Measurements from ENCODE around the gene AK3.
"Not testable (repeated sequence)": the region's sequence is repeated elsewhere in the genome, so short reads cannot be mapped to it uniquely, and the experiment has no call there.

AK3 gene

GRCh38 chr9:4740638-4741364, at the start of gene AK3:
TSS of gene AK3 (minus strand) at chr9:4741202. CDS start at chr9:4741087, 115 bp downstream.
- DNase-seq (ENCODE audit: low read depth in 1 of 2, low spot score in 1 of 2) = peak; percentile 55 to 76

- no peak for DNase-seq (ENCODE audit: low read depth in 1 of 2, low spot score in 1 of 2)
Observed at GRCh38 chr9:4788703-4789102, 47.7 kb upstream of the AK3 start.

GRCh38 chr9:4787876-4788275, 46.9 kb upstream of the AK3 start:
- DNase-seq (ENCODE audit: low read depth in 1 of 2, low spot score in 1 of 2) = no peak

- no peak for DNase-seq (ENCODE audit: low read depth in 1 of 2, low spot score in 1 of 2)
Observed at GRCh38 chr9:4786599-4786998, 45.6 kb upstream of the AK3 start.

- no peak for DNase-seq (ENCODE audit: low read depth in 1 of 2, low spot score in 1 of 2)
Observed at GRCh38 chr9:4784403-4784802, 43.4 kb upstream of the AK3 start.

GRCh38 chr9:4783191-4783590, 42.2 kb upstream of the AK3 start:
- not testable (repeated sequence) for DNase-seq (ENCODE audit: low read depth in 1 of 2, low spot score in 1 of 2)

GRCh38 chr9:4781408-4781807, 40.4 kb upstream of the AK3 start:
- no peak for DNase-seq (ENCODE audit: low read depth in 1 of 2, low spot score in 1 of 2)

GRCh38 chr9:4780651-4781050, 39.6 kb upstream of the AK3 start:
- DNase-seq (ENCODE audit: low read depth in 1 of 2, low spot score in 1 of 2) = no peak

- DNase-seq (ENCODE audit: low read depth in 1 of 2, low spot score in 1 of 2) = not testable (repeated sequence)
Observed at GRCh38 chr9:4774958-4775357, 34.0 kb upstream of the AK3 start.

- DNase-seq (ENCODE audit: low read depth in 1 of 2, low spot score in 1 of 2) = no peak
Observed at GRCh38 chr9:4774209-4774608, 33.2 kb upstream of the AK3 start.

- no peak for DNase-seq (ENCODE audit: low read depth in 1 of 2, low spot score in 1 of 2)
Observed at GRCh38 chr9:4771788-4772187, 30.8 kb upstream of the AK3 start.

- no peak for DNase-seq (ENCODE audit: low read depth in 1 of 2, low spot score in 1 of 2)
Observed at GRCh38 chr9:4769321-4770080, 28.5 kb upstream of the AK3 start.

GRCh38 chr9:4768681-4769080, 27.7 kb upstream of the AK3 start:
- DNase-seq (ENCODE audit: low read depth in 1 of 2, low spot score in 1 of 2) = no peak

- DNase-seq (ENCODE audit: low read depth in 1 of 2, low spot score in 1 of 2) = no peak
Observed at GRCh38 chr9:4764033-4764432, 23.0 kb upstream of the AK3 start.

GRCh38 chr9:4762886-4763541, 22.0 kb upstream of the AK3 start:
- no peak for DNase-seq (ENCODE audit: low read depth in 1 of 2, low spot score in 1 of 2)

GRCh38 chr9:4762108-4762885, 21.3 kb upstream of the AK3 start:
- DNase-seq (ENCODE audit: low read depth in 1 of 2, low spot score in 1 of 2) = peak; percentile 60 to 66

- no peak for DNase-seq (ENCODE audit: low read depth in 1 of 2, low spot score in 1 of 2)
Observed at GRCh38 chr9:4760122-4760521, 19.1 kb upstream of the AK3 start.

GRCh38 chr9:4756420-4756819, 15.4 kb upstream of the AK3 start:
- no peak for DNase-seq (ENCODE audit: low read depth in 1 of 2, low spot score in 1 of 2)

- DNase-seq (ENCODE audit: low read depth in 1 of 2, low spot score in 1 of 2) = no peak
Observed at GRCh38 chr9:4755026-4755609, 14.1 kb upstream of the AK3 start.

- not testable (repeated sequence) for DNase-seq (ENCODE audit: low read depth in 1 of 2, low spot score in 1 of 2)
Observed at GRCh38 chr9:4754530-4754929, 13.5 kb upstream of the AK3 start.

All from activated T-helper 1 cell treated with anti-CD3 and anti-CD28 coated beads, Interleukin-2, amount 50 U/mL, for 16 hours (primary cell).